Neuronal stem cell (in vitro differentiated cells): ENCODE results near the gene STN1.

Experiments
- DNase-seq: peaks from one replicate; pipeline ENCODE4 v3.0.0-alpha.2; 2013; ENCODE audit warnings: low spot score
- H2AFZ ChIP-seq: one replicate; pipeline ENCODE4 v1.6.1; 2013; ENCODE audit warnings: mild to moderate bottlenecking, low read length, inconsistent platforms
- H2AK5ac ChIP-seq: 2 replicates; pipeline ENCODE4 v1.6.1; 2013; ENCODE audit warnings: low read depth, mild to moderate bottlenecking, inconsistent platforms, low read length, moderate library complexity, mixed read lengths
- H2BK120ac ChIP-seq: 2 replicates; pipeline ENCODE4 v1.6.1; 2013; ENCODE audit warnings: low read depth, mild to moderate bottlenecking, inconsistent platforms, low read length, moderate library complexity, mixed read lengths
- H2BK12ac ChIP-seq: one replicate; pipeline ENCODE4 v1.6.1; 2013; ENCODE audit warnings: low read length, inconsistent platforms
- H2BK15ac ChIP-seq: 2 replicates; pipeline ENCODE4 v1.6.1; 2013; ENCODE audit warnings: mild to moderate bottlenecking, low read length, inconsistent platforms, mixed read lengths
- H2BK5ac ChIP-seq: one replicate; pipeline ENCODE4 v1.6.1; 2013; ENCODE audit warnings: inconsistent platforms, mild to moderate bottlenecking, low read length, moderate library complexity
- H3K14ac ChIP-seq: one replicate; pipeline ENCODE4 v1.6.1; 2013; ENCODE audit warnings: low read length, inconsistent platforms
- H3K18ac ChIP-seq: 2 replicates; pipeline ENCODE4 v1.6.1; 2013; ENCODE audit warnings: low read length, inconsistent platforms
- H3K23ac ChIP-seq: 2 replicates; pipeline ENCODE4 v1.6.1; 2013; ENCODE audit warnings: low read depth, mild to moderate bottlenecking, mixed read lengths, low read length, inconsistent platforms; ENCODE audit not compliant: poor library complexity
- H3K27ac ChIP-seq: replicated peaks from 3 replicates; pipeline ENCODE4 v1.5.1; 2013; ENCODE audit warnings: low read length, inconsistent platforms
- H3K27me3 ChIP-seq, 3 experiments: 2 replicates each; pipeline ENCODE4 v1.6.1; 2013; ENCODE audit warnings: low read length in 3 of 3, mild to moderate bottlenecking in 2 of 3, inconsistent platforms in 1 of 3, low read depth in 1 of 3, mixed read lengths in 1 of 3, moderate library complexity in 1 of 3; ENCODE audit not compliant: control insufficient read depth in 3 of 3, insufficient read depth in 3 of 3
- H3K36me3 ChIP-seq, 2 donors: replicated peaks in 1 of 2; 2 replicates each; pipeline ENCODE4 v1.6.1; 2013; ENCODE audit warnings: low read length in 2 of 2; ENCODE audit not compliant: control insufficient read depth in 2 of 2, insufficient read depth in 2 of 2
- H3K4ac ChIP-seq: 2 replicates; pipeline ENCODE4 v1.6.1; 2013; ENCODE audit warnings: inconsistent platforms, mild to moderate bottlenecking, low read length, moderate library complexity
- H3K4me1 ChIP-seq, 2 donors: 1 replicate in 1 of 2; 2 replicates in 1 of 2; pipeline ENCODE4 v1.6.1; 2013; ENCODE audit warnings: low read length in 2 of 2, low read depth in 1 of 2; ENCODE audit not compliant: control insufficient read depth in 2 of 2, insufficient read depth in 1 of 2
- H3K4me2 ChIP-seq: one replicate; pipeline ENCODE4 v1.6.1; 2013; ENCODE audit warnings: mild to moderate bottlenecking, low read length, inconsistent platforms; ENCODE audit not compliant: insufficient read depth, poor library complexity, severe bottlenecking
- H3K4me3 ChIP-seq, 2 donors: 2 replicates each; pipeline ENCODE4 v1.5.1; 2013; ENCODE audit warnings: low read length in 2 of 2, mild to moderate bottlenecking in 2 of 2, inconsistent platforms in 1 of 2, moderate library complexity in 1 of 2
- H3K79me1 ChIP-seq: one replicate; pipeline ENCODE4 v1.6.1; 2013; ENCODE audit warnings: low read depth, mild to moderate bottlenecking, inconsistent platforms, low read length, moderate library complexity
- H3K9ac ChIP-seq: one replicate; pipeline ENCODE4 v1.6.1; 2013; ENCODE audit warnings: mild to moderate bottlenecking, low read depth, low read length, inconsistent platforms; ENCODE audit not compliant: poor library complexity
- H3K9me3 ChIP-seq, 2 donors: replicated peaks in 1 of 2; 2 replicates each; pipeline versions ENCODE3 to v1.6.1; 2013; ENCODE audit warnings: low read length in 2 of 2, mild to moderate bottlenecking in 2 of 2, inconsistent platforms in 1 of 2, low read depth in 1 of 2, mixed read lengths in 1 of 2, moderate library complexity in 1 of 2; ENCODE audit not compliant: control insufficient read depth in 2 of 2, insufficient read depth in 1 of 2
- H4K8ac ChIP-seq: one replicate; pipeline ENCODE4 v1.6.1; 2013; ENCODE audit warnings: low read depth, mild to moderate bottlenecking, inconsistent platforms, low read length, moderate library complexity
- H4K91ac ChIP-seq: one replicate; pipeline ENCODE4 v1.6.1; 2013; ENCODE audit warnings: low read length, low read depth, mild to moderate bottlenecking, inconsistent platforms; ENCODE audit not compliant: poor library complexity
- WGBS, 2 donors: extraction: QIAGEN DNeasy Blood & Tissue Kit; methylation state at CpG; one replicate each; pipeline ENCODE4 v1.1.7; 2013; ENCODE audit warnings: missing lambda C conversion rate in 2 of 2, mixed read lengths in 1 of 2; ENCODE audit not compliant: insufficient read length in 2 of 2, insufficient replicate concordance in 1 of 2; ENCODE audit errors: extremely low coverage in 2 of 2; 5-methylcytosine and 5-hydroxymethylcytosine counted together

Gene STN1

DNA sequence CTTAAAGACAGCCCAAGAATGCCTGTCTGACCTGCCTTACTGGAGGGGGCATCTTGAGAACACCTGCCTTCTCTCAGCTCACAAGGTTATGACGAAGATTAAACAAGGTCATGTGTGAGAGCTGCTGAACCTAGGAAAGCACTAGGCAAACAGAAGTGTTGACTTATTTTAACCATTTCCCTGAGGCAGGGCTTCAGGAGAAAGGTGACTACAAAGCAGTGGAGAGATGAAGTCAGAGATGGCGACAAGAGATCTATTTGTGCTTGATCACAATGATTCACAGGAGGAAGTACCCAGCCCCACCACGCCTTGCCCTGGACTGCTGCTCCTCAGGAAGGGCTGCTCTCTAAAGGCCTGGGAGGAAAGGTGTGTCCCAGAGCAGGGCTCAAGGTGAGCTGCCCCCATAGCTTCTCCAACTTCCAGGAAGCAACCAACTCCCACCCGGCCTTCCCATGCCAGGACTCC lies 27.8 kb downstream of the STN1 start:
- peaks cover 0 to 44% of the 10 kb centered on the region in 2 donors for H3K36me3 ChIP-seq
- H3K4ac ChIP-seq: no peak overlapping the region
- no peak overlapping the region for H3K23ac ChIP-seq
- H2BK15ac ChIP-seq: no peak overlapping the region
- no peak overlapping the region for H2AFZ ChIP-seq
- no peak overlapping the region for H3K9ac ChIP-seq
- H3K4me1 ChIP-seq: peaks cover 2 to 9% of the 10 kb centered on the region in 2 donors
- no peak overlapping the region for H4K91ac ChIP-seq
- H2AK5ac ChIP-seq: no peak overlapping the region
- no peak overlapping the region for H3K4me2 ChIP-seq
- DNase-seq: no peak
- H4K8ac ChIP-seq: no peak overlapping the region
- H3K18ac ChIP-seq: no peak overlapping the region
- no peak overlapping the region for H2BK12ac ChIP-seq
- H3K4me3 ChIP-seq: no peak overlapping the region
- no peaks in the 10 kb centered on the region for H3K79me1 ChIP-seq
- H3K14ac ChIP-seq: no peak overlapping the region
- H3K27me3 ChIP-seq: no peaks in the 10 kb centered on the region
- no peak overlapping the region for H2BK120ac ChIP-seq
- H3K27ac ChIP-seq: no peak overlapping the region
- WGBS, 2 donors: no CpG with 5 or more reads among the region's 4 CpGs
- no peak overlapping the region for H2BK5ac ChIP-seq
- H3K9me3 ChIP-seq: no peaks in the 10 kb centered on the region

DNA sequence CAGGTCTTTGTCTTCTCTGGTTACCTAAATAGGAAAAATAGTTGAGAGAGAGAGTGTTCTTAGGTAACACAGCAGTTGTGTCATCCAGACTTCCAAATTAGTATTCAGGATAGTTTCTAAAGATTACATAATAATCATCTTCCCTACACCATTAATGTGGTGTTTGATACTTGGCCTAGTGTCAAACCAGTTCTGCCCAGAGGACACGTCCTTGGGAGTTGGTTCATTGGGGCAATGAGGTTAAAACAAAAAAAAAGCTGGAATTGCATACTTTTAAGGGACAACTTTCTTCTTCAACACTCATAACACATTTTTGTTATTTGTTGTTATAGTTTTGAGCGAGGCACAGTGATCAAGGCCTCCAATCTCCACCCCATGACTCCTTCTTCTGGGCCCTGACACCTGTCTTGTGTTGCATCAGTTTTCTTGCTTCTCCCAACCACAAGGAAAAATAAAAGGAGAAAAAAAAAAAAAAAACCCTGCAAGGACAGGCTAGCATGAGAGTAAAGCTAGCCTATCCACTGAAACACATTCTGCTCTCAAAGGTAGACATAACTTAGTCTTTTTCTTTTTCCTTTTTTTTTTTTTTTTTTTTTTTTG lies 28.8 kb downstream of the STN1 start:
- Histone ChIP-seq H2BK15ac (no peak overlapping the region), H3K14ac (no peak overlapping the region), H3K36me3 (peaks cover 0 to 44% of the 10 kb centered on the region in 2 donors), H3K4me2 (no peak overlapping the region), H3K79me1 (no peaks in the 10 kb centered on the region), H4K8ac (no peak overlapping the region), H3K4me3 (no peak overlapping the region), H3K27me3 (no peaks in the 10 kb centered on the region), H3K18ac (no peak overlapping the region), H4K91ac (no peak overlapping the region), H2BK120ac (no peak overlapping the region), H3K4ac (no peak overlapping the region), H2AK5ac (no peak overlapping the region), H3K9me3 (no peaks in the 10 kb centered on the region), H3K27ac (no peak overlapping the region), H3K23ac (no peak overlapping the region), H3K4me1 (peaks cover 0 to 3% of the 10 kb centered on the region in 2 donors), H2BK12ac (no peak overlapping the region), H3K9ac (no peak overlapping the region), H2AFZ (no peak overlapping the region), H2BK5ac (no peak overlapping the region)
- no CpG with 5 or more reads among the region's 2 CpGs for WGBS, 2 donors
- DNase-seq: no peak

DNA sequence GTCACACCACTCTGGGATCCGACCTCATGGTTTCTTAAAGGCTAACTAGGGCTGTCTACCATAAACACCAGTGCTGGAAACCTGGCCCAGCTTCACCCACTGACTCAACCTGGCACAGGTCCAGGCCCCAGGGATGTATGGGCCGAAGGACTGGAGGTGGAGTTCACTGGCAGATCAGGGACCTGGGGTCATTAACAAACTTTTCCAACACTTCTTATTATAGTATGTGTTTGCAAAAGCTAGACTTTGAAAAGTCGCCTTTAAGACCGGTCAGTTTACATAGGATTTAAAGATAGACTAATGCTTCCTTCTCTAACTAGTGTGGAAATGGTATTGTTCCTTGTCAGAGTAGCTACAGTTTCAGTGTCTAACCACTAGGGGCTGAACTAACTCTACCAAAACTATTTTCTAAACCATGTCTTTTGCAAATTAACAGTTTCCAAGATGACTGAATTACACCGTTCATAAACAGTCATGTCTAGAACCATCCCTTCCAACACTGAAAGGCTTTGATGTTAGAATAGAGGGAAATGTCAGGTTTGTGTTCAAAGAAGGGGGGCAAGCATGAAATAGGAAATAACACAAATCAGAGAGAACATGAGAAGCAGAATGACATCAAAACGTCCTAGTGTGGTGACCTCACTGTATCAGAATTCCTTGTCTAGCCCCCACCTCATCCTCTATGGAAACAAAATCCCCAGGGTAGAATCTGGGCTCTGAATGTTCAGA lies 29.7 kb downstream of the STN1 start:
- no peak overlapping the region for H4K8ac ChIP-seq
- H3K18ac ChIP-seq: no peak overlapping the region
- H3K27me3 ChIP-seq: no peaks in the 10 kb centered on the region
- no peak overlapping the region for H3K14ac ChIP-seq
- peaks cover 0 to 44% of the 10 kb centered on the region in 2 donors for H3K36me3 ChIP-seq
- no peak overlapping the region for H2AFZ ChIP-seq
- peaks cover 0 to 3% of the 10 kb centered on the region in 2 donors for H3K4me1 ChIP-seq
- H3K4me3 ChIP-seq: no peak overlapping the region
- no peak overlapping the region for H3K27ac ChIP-seq
- no peak overlapping the region for H4K91ac ChIP-seq
- WGBS, 2 donors: no CpG with 5 or more reads among the region's 6 CpGs
- no peak overlapping the region for H3K4me2 ChIP-seq
- no peaks in the 10 kb centered on the region for H3K9me3 ChIP-seq
- H2BK5ac ChIP-seq: no peak overlapping the region
- H2BK12ac ChIP-seq: no peak overlapping the region
- no peak overlapping the region for H2AK5ac ChIP-seq
- DNase-seq: peak; percentile 24
- no peak overlapping the region for H3K4ac ChIP-seq
- no peak overlapping the region for H2BK15ac ChIP-seq
- H3K79me1 ChIP-seq: no peaks in the 10 kb centered on the region
- H2BK120ac ChIP-seq: no peak overlapping the region
- no peak overlapping the region for H3K9ac ChIP-seq
- no peak overlapping the region for H3K23ac ChIP-seq

GRCh38 chr10:103885617-103886016 lies 32.4 kb downstream of the STN1 start:
- WGBS, 2 donors: no CpG with 5 or more reads among the region's 6 CpGs
- Histone ChIP-seq H3K4ac (no peak overlapping the region), H3K9ac (no peak overlapping the region), H2BK12ac (no peak overlapping the region), H2AK5ac (no peak overlapping the region), H4K8ac (no peak overlapping the region), H3K18ac (no peak overlapping the region), H3K36me3 (peaks cover 2 to 43% of the 10 kb centered on the region in 2 donors), H2BK120ac (no peak overlapping the region), H2BK15ac (no peak overlapping the region), H3K4me3 (no peak overlapping the region), H2BK5ac (no peak overlapping the region), H3K27me3 (no peaks in the 10 kb centered on the region), H3K27ac (no peak overlapping the region), H3K4me1 (peaks cover 0 to 3% of the 10 kb centered on the region in 2 donors), H2AFZ (no peak overlapping the region), H4K91ac (no peak overlapping the region), H3K79me1 (no peaks in the 10 kb centered on the region), H3K4me2 (no peak overlapping the region), H3K14ac (no peak overlapping the region), H3K9me3 (no peaks in the 10 kb centered on the region), H3K23ac (no peak overlapping the region)
- DNase-seq: no peak
